Bronchial epithelial cell (primary cell): Measurements from ENCODE around the gene MID1IP1. TPM values are rescaled to one million over a fixed set of nuclear protein-coding genes. Genes with fewer than 3 reads are reported as not detected.

ENCODE experiments used
- DNase-seq: peaks from one replicate; pipeline ENCODE4 v3.0.0-alpha.2; 2010; ENCODE audit warnings: low read depth
- FAIRE-seq: peaks from 2 replicates; lab custom pipeline; 2011; peaks lifted over from hg19 to GRCh38; lab: Jason Lieb, UNC
- H3K27me3 ChIP-seq: 2 replicates; pipeline ENCODE4 v1.5.1; 2011; ENCODE audit warnings: low read length; ENCODE audit not compliant: control insufficient read depth, insufficient read depth
- H3K36me3 ChIP-seq: 2 replicates; pipeline ENCODE4 v1.5.1; 2011; ENCODE audit warnings: low read length; ENCODE audit not compliant: control insufficient read depth, insufficient read depth
- H3K4me3 ChIP-seq: 2 replicates; pipeline ENCODE4 v1.5.1; 2011; ENCODE audit warnings: mild to moderate bottlenecking, low read depth, low read length, control low read depth
- total RNA-seq: library from RNA; depleted of rRNA; stranded (reverse); fragments of >200 nt; gene quantifications from 2 replicates; pipeline ENCODE4 v1.2.1, GENCODE V29; 2014
- TF ChIP-seq, protein P1 (sequence below): IDR thresholded peaks from 2 replicates; pipeline ENCODE4 v1.5.1; 2011; ENCODE audit warnings: mild to moderate bottlenecking, moderate library complexity, low read length, control low read depth, inconsistent platforms; ENCODE audit not compliant: insufficient read depth, severe bottlenecking

The MID1IP1 gene
- total RNA-seq, 1 donor from 2014 or later, result 127 TPM

DNA sequence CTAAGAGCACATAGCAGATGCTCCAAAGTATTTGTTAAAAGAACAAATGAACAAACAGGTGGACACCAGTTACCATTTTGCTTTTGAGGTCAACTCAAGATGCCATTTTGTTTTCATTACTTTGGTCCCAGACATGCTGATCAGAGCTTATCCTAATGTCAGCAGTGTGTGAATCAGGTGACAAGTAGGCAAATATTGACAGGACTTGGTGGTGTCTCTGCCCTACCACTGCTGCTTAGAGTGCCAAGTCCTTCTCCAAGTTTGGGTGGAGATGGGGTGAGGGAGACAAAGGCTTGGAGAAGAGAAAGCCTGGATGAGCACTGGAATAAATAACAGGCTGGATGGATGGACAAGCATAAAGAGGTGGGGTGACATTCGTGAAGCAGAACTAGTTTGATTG lies 38.7 kb downstream of the MID1IP1 start:
- TF ChIP-seq, protein P1, sequence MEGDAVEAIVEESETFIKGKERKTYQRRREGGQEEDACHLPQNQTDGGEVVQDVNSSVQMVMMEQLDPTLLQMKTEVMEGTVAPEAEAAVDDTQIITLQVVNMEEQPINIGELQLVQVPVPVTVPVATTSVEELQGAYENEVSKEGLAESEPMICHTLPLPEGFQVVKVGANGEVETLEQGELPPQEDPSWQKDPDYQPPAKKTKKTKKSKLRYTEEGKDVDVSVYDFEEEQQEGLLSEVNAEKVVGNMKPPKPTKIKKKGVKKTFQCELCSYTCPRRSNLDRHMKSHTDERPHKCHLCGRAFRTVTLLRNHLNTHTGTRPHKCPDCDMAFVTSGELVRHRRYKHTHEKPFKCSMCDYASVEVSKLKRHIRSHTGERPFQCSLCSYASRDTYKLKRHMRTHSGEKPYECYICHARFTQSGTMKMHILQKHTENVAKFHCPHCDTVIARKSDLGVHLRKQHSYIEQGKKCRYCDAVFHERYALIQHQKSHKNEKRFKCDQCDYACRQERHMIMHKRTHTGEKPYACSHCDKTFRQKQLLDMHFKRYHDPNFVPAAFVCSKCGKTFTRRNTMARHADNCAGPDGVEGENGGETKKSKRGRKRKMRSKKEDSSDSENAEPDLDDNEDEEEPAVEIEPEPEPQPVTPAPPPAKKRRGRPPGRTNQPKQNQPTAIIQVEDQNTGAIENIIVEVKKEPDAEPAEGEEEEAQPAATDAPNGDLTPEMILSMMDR, result no peak
- no peak overlapping the region for H3K4me3 ChIP-seq
- no peaks in the 10 kb centered on the region for H3K36me3 ChIP-seq
- DNase-seq (no peak), FAIRE-seq (no peak)
- no peaks in the 10 kb centered on the region for H3K27me3 ChIP-seq

DNA sequence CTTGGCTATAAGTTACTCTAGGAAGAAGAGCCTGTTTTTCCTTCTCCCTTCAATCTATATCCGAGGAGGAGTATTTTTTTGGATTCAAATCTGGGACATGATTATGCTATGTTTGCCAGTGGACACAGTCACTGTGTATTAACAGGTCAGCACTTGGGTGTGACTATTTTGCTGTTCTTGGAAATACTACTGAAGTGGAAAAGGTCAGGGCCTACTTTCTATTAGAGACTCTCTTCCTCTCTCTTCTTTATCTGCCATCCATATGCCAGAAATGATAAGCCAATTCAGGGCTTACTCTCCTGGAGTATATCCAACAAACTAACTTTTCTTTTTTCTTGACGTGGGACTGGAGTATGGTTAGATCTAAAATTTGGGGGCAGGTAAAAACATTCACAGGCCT lies 40.5 kb downstream of the MID1IP1 start:
- Histone ChIP-seq H3K27me3 (no peaks in the 10 kb centered on the region), H3K4me3 (no peak overlapping the region), H3K36me3 (no peaks in the 10 kb centered on the region)
- DNase-seq (no peak), FAIRE-seq (no peak)
- TF ChIP-seq, protein P1, result no peak

DNA sequence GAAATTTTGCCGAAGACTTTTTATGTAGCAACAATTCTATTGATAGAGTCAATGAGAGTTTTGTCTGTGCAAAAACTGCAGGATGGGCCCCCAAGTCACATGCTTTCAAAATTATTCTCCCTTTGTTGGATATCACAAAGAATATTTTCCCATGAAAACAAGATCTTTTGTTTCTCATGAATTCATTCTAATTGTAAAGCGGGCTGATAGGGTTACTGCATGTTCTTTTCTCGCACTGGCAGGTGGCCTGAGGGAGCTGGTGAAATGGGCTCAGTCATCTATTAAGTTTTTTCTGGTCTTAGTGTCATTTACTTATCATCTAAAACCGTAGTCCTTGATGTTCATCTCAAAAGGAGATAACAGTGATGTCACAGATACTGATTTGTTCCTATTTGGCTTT lies 44.2 kb downstream of the MID1IP1 start:
- no peak for FAIRE-seq
- no peak for DNase-seq
- Histone ChIP-seq H3K27me3 (no peaks in the 10 kb centered on the region), H3K36me3 (no peaks in the 10 kb centered on the region), H3K4me3 (no peak overlapping the region)
- TF ChIP-seq, protein P1, result no peak

DNA sequence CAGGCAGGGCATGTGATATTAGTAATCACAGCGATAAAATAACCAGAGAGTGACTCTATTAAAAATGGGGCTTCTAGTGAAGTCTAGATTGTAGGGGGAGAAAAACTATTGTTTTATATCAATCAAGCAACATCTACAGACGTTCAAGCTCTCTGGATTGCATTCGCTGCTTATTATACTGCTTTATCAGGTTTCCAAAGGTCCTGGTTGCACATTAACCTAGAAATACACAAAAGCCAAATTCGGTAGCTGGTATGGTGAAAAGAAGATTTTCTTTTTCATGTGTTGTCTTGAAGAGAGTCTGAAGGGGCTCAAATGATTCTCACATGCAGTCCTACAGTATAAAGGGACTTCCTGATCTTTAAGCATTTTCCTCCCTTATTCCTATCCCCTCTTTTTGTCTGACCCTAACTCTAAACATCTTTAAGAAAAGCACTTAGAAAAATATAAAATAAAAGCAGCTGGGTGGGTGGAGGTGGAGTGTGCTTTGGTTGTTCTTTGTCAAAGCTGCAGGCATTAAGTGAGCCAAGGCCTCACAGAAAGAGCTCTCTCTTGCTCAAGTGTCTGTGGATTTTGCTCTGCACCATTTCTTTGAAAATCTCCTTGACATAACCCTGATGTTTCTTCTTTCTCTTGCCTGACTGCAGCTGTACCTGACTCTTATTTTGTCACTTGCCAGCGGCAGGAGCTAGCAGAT lies 46.1 kb downstream of the MID1IP1 start:
- TF ChIP-seq, protein P1, result no peak
- Histone ChIP-seq H3K36me3 (no peaks in the 10 kb centered on the region), H3K27me3 (no peaks in the 10 kb centered on the region), H3K4me3 (no peak overlapping the region)
- no peak for DNase-seq
- no peak for FAIRE-seq

DNA sequence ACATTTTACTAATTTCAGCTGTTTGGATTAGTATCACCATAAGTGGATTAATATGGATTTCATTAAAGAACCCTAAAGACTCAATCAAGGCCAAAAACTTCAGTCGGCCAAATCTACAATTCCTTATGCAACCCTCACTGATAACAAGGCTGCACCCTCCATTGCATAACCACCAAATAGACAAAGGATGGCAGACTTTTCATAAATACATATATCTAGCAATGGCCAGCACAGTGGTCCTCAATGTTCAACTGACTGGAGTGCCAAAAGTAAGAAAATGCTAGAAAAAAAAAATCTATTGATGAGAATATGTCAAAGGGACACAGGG lies 46.6 kb downstream of the MID1IP1 start:
- TF ChIP-seq, protein P1, result no peak
- Histone ChIP-seq H3K36me3 (no peaks in the 10 kb centered on the region), H3K4me3 (no peak overlapping the region), H3K27me3 (no peaks in the 10 kb centered on the region)
- no peak for DNase-seq
- FAIRE-seq, result no peak
